Stimulated activated CD4-positive, alpha-beta T cell treated with anti-CD3 and anti-CD28 coated beads, Interleukin-15, amount 100 ng/mL, for 48 hours (primary cell): Measurements from ENCODE around the gene SLC25A29.

Experiments used
- DNase-seq, 2 donors: peaks; one replicate each; pipeline ENCODE4 v3.0.0-alpha.2; 2020; ENCODE audit warnings: low read depth in 2 of 2

Gene SLC25A29

GRCh38 chr14:100281286-100282082 lies 24.8 kb downstream of the SLC25A29 start:
- no peak for DNase-seq

GRCh38 chr14:100279563-100279962 lies 26.7 kb downstream of the SLC25A29 start:
- DNase-seq = no peak

- no peak for DNase-seq
Observed at GRCh38 chr14:100279133-100279532, 27.1 kb downstream of the SLC25A29 start.

GRCh38 chr14:100278702-100279101 lies 27.5 kb downstream of the SLC25A29 start:
- no peak for DNase-seq

GRCh38 chr14:100275214-100275613 lies 31.0 kb downstream of the SLC25A29 start:
- no peak for DNase-seq

- DNase-seq = no peak
Observed at GRCh38 chr14:100274250-100274649, 32.0 kb downstream of the SLC25A29 start.

GRCh38 chr14:100271247-100271939 lies 34.9 kb downstream of the SLC25A29 start:
- no peak for DNase-seq

- no peak for DNase-seq
Observed at GRCh38 chr14:100268591-100269207, 37.5 kb downstream of the SLC25A29 start.

GRCh38 chr14:100267990-100268389 lies 38.3 kb downstream of the SLC25A29 start:
- no peak for DNase-seq

- no peak for DNase-seq
Observed at GRCh38 chr14:100263141-100263540, 43.1 kb downstream of the SLC25A29 start.

- no peak for DNase-seq
Observed at GRCh38 chr14:100262545-100262944, 43.7 kb downstream of the SLC25A29 start.

- no peak for DNase-seq
Observed at GRCh38 chr14:100261621-100262020, 44.6 kb downstream of the SLC25A29 start.

GRCh38 chr14:100256339-100256895 lies 49.8 kb downstream of the SLC25A29 start:
- no peak for DNase-seq

GRCh38 chr14:100252684-100253083 lies 53.6 kb downstream of the SLC25A29 start:
- DNase-seq = no peak

GRCh38 chr14:100250732-100251465 lies 55.3 kb downstream of the SLC25A29 start:
- DNase-seq = no peak

- DNase-seq = no peak
Observed at GRCh38 chr14:100246809-100247428, 59.3 kb downstream of the SLC25A29 start.

GRCh38 chr14:100243020-100243419 lies 63.2 kb downstream of the SLC25A29 start:
- DNase-seq = no peak

- DNase-seq = no peak
Observed at GRCh38 chr14:100241279-100241678, 65.0 kb downstream of the SLC25A29 start.
